WI38 (cell line): ENCODE results near the gene GRID2.

Source experiments
- H3K4me3 ChIP-seq: 2 replicates; pipeline ENCODE4 v1.5.1; 2011; ENCODE audit warnings: low read depth, mild to moderate bottlenecking, control low read depth, low read length
- TF ChIP-seq, protein P1 (sequence below): IDR thresholded peaks from 2 replicates; pipeline ENCODE4 v1.5.1; 2012; ENCODE audit warnings: low read depth, mild to moderate bottlenecking, control low read depth, low read length

GRID2 gene

DNA sequence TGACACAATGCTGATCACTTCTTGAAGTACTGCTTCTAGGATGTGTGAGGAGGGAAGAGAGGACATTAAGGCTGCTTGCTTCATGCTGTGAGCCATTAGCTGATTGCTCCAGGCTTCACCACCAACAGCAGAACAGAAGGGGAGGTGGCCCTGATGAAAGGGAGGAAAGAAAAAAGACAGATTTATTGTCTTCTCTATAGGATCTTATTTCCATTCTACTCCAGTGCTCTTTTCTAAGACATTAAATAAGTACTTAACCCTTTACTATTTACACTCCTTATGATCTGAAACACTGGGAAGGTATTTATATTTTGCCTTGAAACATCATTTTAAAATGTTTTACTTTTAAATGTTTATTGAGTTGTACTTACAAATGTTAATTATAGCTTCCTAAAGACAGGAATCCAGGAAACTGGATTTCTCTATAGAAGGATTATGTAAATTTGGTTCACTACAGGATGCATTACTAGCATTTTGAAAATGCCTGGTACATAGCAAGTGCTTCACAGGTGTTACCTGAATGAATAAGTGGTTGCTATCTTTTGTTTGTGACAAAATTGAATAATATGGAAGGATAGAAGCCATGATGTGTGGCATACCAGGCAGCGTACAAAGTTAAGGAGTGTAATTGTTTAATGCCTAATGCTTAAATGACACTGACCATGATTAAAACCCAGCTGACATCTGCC, 843.9 kb downstream of the GRID2 start:
- no peak overlapping the region for H3K4me3 ChIP-seq
- TF ChIP-seq, protein P1, sequence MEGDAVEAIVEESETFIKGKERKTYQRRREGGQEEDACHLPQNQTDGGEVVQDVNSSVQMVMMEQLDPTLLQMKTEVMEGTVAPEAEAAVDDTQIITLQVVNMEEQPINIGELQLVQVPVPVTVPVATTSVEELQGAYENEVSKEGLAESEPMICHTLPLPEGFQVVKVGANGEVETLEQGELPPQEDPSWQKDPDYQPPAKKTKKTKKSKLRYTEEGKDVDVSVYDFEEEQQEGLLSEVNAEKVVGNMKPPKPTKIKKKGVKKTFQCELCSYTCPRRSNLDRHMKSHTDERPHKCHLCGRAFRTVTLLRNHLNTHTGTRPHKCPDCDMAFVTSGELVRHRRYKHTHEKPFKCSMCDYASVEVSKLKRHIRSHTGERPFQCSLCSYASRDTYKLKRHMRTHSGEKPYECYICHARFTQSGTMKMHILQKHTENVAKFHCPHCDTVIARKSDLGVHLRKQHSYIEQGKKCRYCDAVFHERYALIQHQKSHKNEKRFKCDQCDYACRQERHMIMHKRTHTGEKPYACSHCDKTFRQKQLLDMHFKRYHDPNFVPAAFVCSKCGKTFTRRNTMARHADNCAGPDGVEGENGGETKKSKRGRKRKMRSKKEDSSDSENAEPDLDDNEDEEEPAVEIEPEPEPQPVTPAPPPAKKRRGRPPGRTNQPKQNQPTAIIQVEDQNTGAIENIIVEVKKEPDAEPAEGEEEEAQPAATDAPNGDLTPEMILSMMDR: no peak

DNA sequence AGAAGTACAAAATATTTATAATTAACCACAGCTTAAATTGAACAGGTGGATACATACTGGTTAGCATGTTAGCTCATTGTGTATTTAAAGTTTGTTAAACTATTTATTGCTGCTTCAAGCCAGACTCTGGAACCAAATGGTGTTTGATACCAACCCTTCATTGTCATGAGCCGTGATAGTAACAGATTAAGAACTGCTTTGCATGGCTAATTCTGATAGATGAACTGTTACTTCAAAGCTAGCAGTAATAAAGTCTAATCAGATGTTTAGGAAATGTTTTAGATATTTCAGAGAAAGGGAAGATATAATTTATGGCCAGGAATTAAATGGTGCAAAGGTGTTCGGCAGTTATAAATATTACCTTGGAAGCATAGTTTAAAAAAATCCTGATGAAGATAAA, 848.7 kb downstream of the GRID2 start:
- TF ChIP-seq, protein P1: no peak
- no peak overlapping the region for H3K4me3 ChIP-seq

DNA sequence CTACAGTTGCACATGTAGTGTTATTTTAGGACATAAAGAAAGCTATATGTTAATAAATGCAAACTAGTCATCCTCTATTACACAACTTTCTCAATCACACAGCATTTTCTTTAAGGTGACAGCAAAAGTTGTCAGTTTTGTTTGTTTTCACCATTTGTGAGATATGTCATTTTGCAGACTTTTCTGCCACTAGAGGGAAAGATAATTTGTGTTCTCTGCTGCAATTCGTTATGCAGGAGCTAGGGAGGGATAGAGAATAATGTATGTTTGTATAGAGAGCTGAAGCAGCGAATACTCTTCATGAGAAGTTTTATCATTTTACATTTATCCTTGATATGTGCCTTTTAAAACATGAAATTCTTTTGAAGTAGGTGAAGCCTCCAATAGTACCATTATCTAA, 854.2 kb downstream of the GRID2 start:
- TF ChIP-seq, protein P1: no peak
- H3K4me3 ChIP-seq: no peak overlapping the region

DNA sequence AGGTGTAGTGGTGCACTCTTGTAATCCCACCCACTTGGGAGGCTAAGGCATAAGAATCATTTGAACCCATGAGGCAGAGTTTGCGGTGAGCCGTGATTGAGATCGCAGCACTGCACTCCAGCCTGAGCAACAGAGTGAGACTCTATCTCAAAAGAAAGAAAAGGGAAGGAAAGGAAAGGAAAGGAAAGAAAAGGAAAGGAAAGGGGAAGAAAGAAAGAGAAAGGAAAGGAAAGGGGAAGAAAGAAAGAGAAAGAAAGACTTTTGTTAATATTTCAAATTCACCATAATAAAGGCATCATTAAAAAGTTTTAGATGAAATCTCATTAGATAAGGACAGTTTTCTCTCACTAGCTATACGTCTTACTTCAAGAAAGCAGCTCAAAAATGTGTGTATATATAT, 864.3 kb downstream of the GRID2 start:
- TF ChIP-seq, protein P1: no peak
- no peak overlapping the region for H3K4me3 ChIP-seq

DNA sequence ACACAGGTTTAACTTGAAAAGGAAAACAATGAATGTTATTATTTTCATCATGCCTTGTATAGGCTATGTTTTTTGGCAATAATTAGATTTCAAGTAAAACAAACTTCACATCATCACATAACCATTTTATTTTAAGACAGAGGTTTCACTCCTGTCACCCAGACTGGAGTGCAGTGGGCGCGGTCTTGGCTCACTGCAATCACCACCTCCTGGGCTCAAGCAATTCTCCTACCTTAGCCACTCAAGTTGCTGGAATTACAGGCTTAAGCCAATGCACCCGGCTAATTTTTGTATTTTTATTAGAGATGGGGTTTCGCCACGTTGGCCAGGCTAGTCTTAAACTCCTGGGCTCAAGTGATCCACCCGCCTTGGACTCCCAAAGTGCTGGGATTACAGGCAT, 866.2 kb downstream of the GRID2 start:
- H3K4me3 ChIP-seq: no peak overlapping the region
- TF ChIP-seq, protein P1: no peak

DNA sequence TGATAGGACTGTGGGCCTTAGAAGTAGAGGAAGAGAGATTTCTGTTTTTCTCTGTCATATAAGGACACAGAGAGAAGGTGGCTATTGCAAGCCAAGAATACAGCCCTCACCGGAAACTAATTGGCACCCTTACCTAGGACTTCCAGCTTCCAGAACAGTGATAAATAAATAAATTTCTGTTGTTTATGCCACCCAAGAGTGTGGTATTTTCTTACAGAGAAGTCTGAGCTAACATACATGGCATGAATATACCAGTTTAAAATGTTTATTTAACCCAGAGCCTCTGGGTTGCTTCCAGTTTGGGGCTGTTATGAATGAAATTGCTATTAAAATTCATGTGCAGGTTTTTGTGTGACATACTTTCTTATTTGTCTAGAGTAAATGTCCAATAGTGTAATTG, 870.8 kb downstream of the GRID2 start:
- no peak overlapping the region for H3K4me3 ChIP-seq
- TF ChIP-seq, protein P1: no peak

DNA sequence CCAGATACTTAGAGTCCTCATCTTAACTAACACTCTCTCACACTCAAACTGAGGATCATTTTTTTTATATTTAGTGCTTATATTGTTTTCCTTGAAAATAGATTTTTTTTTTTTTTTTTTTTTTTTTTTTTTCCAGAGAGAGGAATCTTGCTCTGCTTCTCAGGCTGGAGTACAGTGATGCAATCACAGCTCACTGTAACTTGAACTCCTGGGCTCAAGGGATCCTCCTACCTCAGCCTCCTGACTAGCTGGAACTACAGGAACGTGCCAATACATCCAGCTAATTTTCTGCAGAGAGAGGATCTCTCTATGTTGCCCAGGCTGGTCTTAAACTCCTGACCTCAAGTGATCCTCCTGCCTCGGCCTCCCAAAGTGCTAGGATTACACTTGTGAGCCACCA, 874.5 kb downstream of the GRID2 start:
- H3K4me3 ChIP-seq: no peak overlapping the region
- TF ChIP-seq, protein P1: no peak
